ENCODE measurements around the gene EHMT1. TPM values are rescaled to one million over a fixed set of nuclear protein-coding genes. Genes with fewer than 3 reads are reported as not detected.
A peak's percentile ranks its signal among the peaks of the same experiment; 100 is the strongest.

Gene EHMT1
- total and polyA plus RNA-seq, 2 of the 13 experiments (the other 11 are each of a cell fraction or from before 2014, with no cell fraction given), result 23.0 to 27.1 TPM

DNA sequence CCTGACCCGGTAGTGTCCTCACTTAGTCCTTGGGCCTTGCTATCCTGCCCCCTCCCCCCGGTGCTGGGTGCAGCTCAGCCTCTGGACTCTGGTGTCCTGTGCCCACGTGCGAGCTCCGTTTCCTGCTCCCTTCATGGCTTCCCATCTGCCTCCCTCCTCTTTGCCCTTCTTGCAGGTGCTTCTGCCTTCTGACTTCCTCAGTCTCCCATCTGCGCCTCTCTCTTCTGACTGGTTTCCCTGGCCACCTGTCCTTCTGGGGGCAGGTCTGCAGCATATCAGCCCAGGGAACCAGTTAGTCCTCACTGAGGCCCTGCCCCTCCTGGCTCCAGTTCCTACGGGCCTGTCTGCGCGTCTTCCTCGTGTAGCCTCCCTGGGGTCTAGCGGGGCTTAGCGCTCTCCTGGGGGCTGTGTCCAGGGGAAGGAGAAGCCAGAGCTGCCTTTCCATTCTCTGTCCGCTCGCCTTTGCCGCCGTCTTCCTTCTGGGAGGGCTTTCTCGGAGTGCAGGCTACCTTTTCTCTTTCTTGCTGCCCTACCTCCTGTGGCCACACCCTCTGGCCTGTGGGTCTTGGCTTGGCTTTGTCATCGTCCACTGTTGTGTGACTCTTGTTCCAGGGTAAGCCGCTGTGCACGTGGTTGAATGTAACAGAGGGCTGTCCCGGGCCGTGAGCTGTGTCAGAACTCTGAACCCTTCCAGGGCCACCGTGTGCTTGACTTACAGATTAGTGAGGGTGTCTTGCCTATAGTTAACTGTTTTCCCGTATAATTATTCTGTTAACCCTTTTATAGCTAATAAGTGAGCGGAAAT is 51.8 kb downstream of the EHMT1 start (continued):
- TF ChIP-seq, protein P1, sequence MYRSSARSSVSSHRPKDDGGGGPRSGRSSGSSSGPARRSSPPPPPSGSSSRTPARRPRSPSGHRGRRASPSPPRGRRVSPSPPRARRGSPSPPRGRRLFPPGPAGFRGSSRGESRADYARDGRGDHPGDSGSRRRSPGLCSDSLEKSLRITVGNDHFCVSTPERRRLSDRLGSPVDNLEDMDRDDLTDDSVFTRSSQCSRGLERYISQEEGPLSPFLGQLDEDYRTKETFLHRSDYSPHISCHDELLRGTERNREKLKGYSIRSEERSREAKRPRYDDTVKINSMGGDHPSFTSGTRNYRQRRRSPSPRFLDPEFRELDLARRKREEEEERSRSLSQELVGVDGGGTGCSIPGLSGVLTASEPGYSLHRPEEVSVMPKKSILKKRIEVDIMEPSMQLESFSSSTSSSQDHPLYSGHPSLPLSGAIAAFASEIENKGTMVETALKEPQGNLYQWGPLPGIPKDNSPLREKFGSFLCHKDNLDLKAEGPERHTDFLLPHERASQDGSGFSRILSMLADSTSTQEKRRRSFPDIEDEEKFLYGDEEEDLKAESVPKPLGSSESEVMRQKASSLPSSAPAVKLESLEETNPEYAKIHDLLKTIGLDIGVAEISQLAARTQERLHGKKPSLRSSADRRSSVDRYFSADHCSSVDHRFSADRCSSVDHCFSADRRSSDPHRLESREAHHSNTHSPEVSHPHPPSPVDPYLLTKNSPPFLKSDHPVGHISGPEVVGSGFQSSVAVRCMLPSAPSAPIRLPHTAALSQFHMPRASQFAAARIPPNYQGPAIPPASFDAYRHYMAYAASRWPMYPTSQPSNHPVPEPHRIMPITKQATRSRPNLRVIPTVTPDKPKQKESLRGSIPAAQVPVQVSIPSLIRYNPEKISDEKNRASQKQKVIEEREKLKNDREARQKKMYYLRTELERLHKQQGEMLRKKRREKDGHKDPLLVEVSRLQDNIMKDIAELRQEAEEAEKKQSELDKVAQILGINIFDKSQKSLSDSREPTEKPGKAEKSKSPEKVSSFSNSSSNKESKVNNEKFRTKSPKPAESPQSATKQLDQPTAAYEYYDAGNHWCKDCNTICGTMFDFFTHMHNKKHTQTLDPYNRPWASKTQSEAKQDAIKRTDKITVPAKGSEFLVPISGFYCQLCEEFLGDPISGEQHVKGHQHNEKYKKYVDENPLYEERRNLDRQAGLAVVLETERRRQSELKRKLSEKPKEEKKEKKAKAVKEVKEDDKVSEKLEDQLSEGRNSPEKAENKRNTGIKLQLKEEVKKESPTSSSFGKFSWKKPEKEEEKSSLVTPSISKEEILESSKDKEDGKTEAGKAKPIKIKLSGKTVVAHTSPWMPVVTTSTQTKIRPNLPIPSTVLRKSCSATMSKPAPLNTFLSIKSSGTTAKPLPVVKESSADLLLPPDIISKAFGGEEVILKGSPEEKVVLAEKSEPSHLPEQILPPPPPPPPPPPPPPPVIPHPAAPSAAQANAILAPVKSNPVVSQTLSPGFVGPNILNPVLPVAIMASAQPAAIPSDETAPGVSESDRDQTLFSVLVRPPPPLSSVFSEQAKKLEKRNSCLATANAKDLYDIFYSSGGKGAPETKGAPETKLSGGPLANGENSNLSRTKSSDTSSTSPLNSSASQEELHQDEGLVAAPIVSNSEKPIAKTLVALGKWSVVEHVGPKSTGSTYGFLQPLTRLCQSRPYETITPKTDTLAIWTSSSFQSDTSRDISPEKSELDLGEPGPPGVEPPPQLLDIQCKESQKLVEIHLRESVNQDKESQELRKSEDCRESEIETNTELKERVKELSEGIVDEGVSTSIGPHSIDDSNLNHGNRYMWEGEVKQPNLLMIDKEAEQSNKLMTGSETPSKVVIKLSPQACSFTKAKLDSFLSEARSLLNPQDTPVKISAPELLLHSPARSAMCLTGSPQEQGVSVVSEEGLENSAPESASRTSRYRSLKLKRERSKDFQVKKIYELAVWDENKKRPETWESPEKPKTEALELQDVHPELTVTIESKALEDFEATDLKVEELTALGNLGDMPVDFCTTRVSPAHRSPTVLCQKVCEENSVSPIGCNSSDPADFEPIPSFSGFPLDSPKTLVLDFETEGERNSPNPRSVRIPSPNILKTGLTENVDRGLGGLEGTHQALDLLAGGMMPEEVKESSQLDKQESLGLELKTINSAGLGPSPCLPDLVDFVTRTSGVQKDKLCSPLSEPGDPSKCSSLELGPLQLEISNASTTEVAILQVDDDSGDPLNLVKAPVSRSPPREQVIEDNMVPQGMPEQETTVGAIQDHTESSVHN (CRISPR knock-in tag; IDR thresholded peaks at IDR 0.05), result peak; percentile 78; the same call in 1 of the 2 replicates
- TF ChIP-seq ZNF468 (CRISPR knock-in tag; IDR thresholded peaks at IDR 0.05) (no peak), NFIB (CRISPR knock-in tag; IDR thresholded peaks at IDR 0.05; ENCODE audit: borderline replicate concordance) (no peak), HNRNPL (IDR thresholded peaks at IDR 0.05; ENCODE audit: low read depth, low read length) (no peak), LCORL (IDR thresholded peaks at IDR 0.05) (no peak), LCORL (CRISPR knock-in tag; IDR thresholded peaks at IDR 0.05) (peak; percentile 94), ZBTB1 (CRISPR knock-in tag; IDR thresholded peaks at IDR 0.05; ENCODE audit: borderline replicate concordance) (no peak), ZNF451 (CRISPR knock-in tag; IDR thresholded peaks at IDR 0.05) (peak; percentile 20; the same call in 1 of the 2 replicates), AGO1 (IDR thresholded peaks at IDR 0.05; ENCODE audit: low read depth, low read length, poor library complexity, severe bottlenecking) (no peak), ZNF235 (CRISPR knock-in tag; IDR thresholded peaks at IDR 0.05; ENCODE audit: borderline replicate concordance) (no peak), U2AF2 (IDR thresholded peaks at IDR 0.05; ENCODE audit: low read depth, low read length) (no peak)
- TF ChIP-seq, protein P2, sequence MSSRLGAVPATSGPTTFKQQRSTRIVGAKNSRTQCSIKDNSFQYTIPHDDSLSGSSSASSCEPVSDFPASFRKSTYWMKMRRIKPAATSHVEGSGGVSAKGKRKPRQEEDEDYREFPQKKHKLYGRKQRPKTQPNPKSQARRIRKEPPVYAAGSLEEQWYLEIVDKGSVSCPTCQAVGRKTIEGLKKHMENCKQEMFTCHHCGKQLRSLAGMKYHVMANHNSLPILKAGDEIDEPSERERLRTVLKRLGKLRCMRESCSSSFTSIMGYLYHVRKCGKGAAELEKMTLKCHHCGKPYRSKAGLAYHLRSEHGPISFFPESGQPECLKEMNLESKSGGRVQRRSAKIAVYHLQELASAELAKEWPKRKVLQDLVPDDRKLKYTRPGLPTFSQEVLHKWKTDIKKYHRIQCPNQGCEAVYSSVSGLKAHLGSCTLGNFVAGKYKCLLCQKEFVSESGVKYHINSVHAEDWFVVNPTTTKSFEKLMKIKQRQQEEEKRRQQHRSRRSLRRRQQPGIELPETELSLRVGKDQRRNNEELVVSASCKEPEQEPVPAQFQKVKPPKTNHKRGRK (CRISPR knock-in tag; IDR thresholded peaks at IDR 0.05), result no peak
- TF ChIP-seq, protein P3, sequence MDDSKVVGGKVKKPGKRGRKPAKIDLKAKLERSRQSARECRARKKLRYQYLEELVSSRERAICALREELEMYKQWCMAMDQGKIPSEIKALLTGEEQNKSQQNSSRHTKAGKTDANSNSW (CRISPR knock-in tag; IDR thresholded peaks at IDR 0.05; ENCODE audit: borderline replicate concordance), result no peak

All from HepG2 (cell line).